ENCODE measurements around the gene TTYH2.
"Not testable (repeated sequence)": the region's sequence is repeated elsewhere in the genome, so short reads cannot be mapped to it uniquely, and the experiment has no call there.

Gene TTYH2

GRCh38 chr17:74212913-74213791, at the start of gene TTYH2:
Gene TTYH2 (plus strand): TSS chr17:74213571. CDS start chr17:74213588, 17 bp downstream.
- DNase-seq, result peak; percentile 87

- no peak for DNase-seq
Measured at GRCh38 chr17:74163836-74164235, 49.5 kb upstream of the TTYH2 start.

GRCh38 chr17:74164446-74165045, 48.8 kb upstream of the TTYH2 start:
- DNase-seq, result no peak

- DNase-seq, result no peak
Measured at GRCh38 chr17:74165797-74166365, 47.5 kb upstream of the TTYH2 start.

GRCh38 chr17:74170924-74171323, 42.4 kb upstream of the TTYH2 start:
- no peak for DNase-seq

GRCh38 chr17:74172700-74173099, 40.7 kb upstream of the TTYH2 start:
- no peak for DNase-seq

- peak; percentile 65 for DNase-seq
Measured at GRCh38 chr17:74176546-74177001, 36.8 kb upstream of the TTYH2 start.

- peak; percentile 18 for DNase-seq
Measured at GRCh38 chr17:74177018-74177450, 36.3 kb upstream of the TTYH2 start.

- no peak for DNase-seq
Measured at GRCh38 chr17:74179576-74179975, 33.8 kb upstream of the TTYH2 start.

GRCh38 chr17:74180336-74180735, 33.0 kb upstream of the TTYH2 start:
- DNase-seq, result no peak

GRCh38 chr17:74181341-74181740, 32.0 kb upstream of the TTYH2 start:
- no peak for DNase-seq

GRCh38 chr17:74182041-74182723, 31.2 kb upstream of the TTYH2 start:
- DNase-seq, result no peak

GRCh38 chr17:74183411-74183810, 30.0 kb upstream of the TTYH2 start:
- no peak for DNase-seq

- no peak for DNase-seq
Measured at GRCh38 chr17:74185571-74186185, 27.7 kb upstream of the TTYH2 start.

- DNase-seq, result no peak
Measured at GRCh38 chr17:74186498-74186897, 26.9 kb upstream of the TTYH2 start.

GRCh38 chr17:74187761-74188160, 25.6 kb upstream of the TTYH2 start:
- no peak for DNase-seq

- not testable (repeated sequence) for DNase-seq
Measured at GRCh38 chr17:74188687-74189086, 24.7 kb upstream of the TTYH2 start.

GRCh38 chr17:74190154-74190553, 23.2 kb upstream of the TTYH2 start:
- DNase-seq, result peak; percentile 38

GRCh38 chr17:74190807-74191406, 22.5 kb upstream of the TTYH2 start:
- DNase-seq, result no peak

GRCh38 chr17:74192950-74193781, 20.2 kb upstream of the TTYH2 start:
- no peak for DNase-seq

- no peak for DNase-seq
Measured at GRCh38 chr17:74194682-74195081, 18.7 kb upstream of the TTYH2 start.

All from fibroblast of skin of right quadriceps (primary cell).